DND-41 (cell line): ENCODE data around the gene RFC5.
"Not testable (repeated sequence)": the region's sequence is repeated elsewhere in the genome, so short reads cannot be mapped to it uniquely, and the experiment has no call there.

Source experiments
- CTCF ChIP-seq: IDR thresholded peaks from 2 replicates; pipeline ENCODE4 v1.5.1; 2012; ENCODE audit warnings: borderline replicate concordance, low read length, moderate library complexity, mild to moderate bottlenecking; ENCODE audit not compliant: poor library complexity, severe bottlenecking; ENCODE audit errors: extremely low read depth
- EZH2 ChIP-seq: IDR thresholded peaks from 3 replicates; pipeline ENCODE4 v1.6.1; 2012; ENCODE audit warnings: borderline replicate concordance, low read depth, mild to moderate bottlenecking, moderate library complexity, low read length, inconsistent platforms; ENCODE audit not compliant: severe bottlenecking

GRCh38 chr12:118022097-118022727, 5.7 kb downstream of the RFC5 start:
- not testable (repeated sequence) for TF ChIP-seq CTCF, EZH2
